ENCODE data around the gene OR2V1.
"Not testable (repeated sequence)": the region's sequence is repeated elsewhere in the genome, so short reads cannot be mapped to it uniquely, and the experiment has no call there.

GRCh38 chr5:181130081-181130480 lies 888 bp downstream of the OR2V1 start:
- not testable (repeated sequence) for TF ChIP-seq EZH2 (IDR thresholded peaks at IDR 0.05; ENCODE audit: borderline replicate concordance, low read depth, low read length, severe bottlenecking)
- TF ChIP-seq, protein P1, sequence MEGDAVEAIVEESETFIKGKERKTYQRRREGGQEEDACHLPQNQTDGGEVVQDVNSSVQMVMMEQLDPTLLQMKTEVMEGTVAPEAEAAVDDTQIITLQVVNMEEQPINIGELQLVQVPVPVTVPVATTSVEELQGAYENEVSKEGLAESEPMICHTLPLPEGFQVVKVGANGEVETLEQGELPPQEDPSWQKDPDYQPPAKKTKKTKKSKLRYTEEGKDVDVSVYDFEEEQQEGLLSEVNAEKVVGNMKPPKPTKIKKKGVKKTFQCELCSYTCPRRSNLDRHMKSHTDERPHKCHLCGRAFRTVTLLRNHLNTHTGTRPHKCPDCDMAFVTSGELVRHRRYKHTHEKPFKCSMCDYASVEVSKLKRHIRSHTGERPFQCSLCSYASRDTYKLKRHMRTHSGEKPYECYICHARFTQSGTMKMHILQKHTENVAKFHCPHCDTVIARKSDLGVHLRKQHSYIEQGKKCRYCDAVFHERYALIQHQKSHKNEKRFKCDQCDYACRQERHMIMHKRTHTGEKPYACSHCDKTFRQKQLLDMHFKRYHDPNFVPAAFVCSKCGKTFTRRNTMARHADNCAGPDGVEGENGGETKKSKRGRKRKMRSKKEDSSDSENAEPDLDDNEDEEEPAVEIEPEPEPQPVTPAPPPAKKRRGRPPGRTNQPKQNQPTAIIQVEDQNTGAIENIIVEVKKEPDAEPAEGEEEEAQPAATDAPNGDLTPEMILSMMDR (IDR thresholded peaks at IDR 0.05; ENCODE audit: borderline replicate concordance, extremely low read depth, low read length, poor library complexity, severe bottlenecking): not testable (repeated sequence)
